ENCODE data around the gene SUGP2.

SUGP2 gene

DNA sequence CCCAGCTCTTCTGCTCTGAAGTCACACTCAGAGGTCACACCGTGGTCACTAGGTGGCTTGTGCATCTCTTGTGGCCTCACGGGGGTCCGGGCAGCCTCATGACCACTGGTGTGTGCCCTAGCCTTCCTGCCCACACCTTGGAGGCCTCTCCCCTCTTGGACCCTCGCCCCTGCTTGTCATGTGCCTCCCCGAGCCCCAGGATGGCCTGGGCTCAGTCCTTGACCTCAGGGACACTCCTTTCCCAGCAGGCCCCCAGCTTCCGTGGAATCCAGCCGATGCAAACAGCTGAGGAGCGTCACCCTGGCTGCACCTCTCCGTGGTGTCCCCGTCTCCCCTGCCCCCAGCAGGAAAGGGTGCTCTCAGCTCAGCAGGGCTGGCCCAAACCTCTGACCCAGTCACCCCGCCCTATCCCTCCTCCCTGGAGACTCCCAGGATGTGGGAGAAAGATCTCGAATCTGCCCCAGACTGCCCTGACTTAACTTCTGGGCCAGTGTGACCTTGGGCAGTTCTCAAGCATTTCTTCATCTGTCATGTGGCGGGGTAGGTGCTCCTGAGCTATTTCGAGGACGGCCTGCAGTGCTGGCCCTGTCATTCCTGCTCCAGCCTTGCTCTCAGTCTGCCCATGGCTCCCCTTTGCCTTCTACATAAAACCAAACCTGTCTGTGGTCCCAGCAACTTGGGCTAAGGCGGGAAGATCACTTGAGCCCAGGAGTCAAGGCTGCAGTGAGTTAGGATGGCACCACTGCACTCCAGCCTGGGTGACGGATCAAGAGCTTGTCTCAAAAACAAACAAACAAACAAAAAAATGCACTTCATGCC, 25.9 kb upstream of the SUGP2 start:
- TF ChIP-seq EGR1 (IDR thresholded peaks at IDR 0.05) (no peak), TEAD4 (IDR thresholded peaks at IDR 0.05) (no peak), YY1 (IDR thresholded peaks at IDR 0.05; ENCODE audit: low read depth) (no peak), TCF12 (IDR thresholded peaks at IDR 0.05; ENCODE audit: low read depth) (no peak), CREB1 (IDR thresholded peaks at IDR 0.05; ENCODE audit: low read depth) (no peak), NFIC (IDR thresholded peaks at IDR 0.05) (no peak), ZBTB7A (IDR thresholded peaks at IDR 0.05; ENCODE audit: low read depth) (no peak), TAF1 (IDR thresholded peaks at IDR 0.05; ENCODE audit: low read depth) (no peak), RAD21 (IDR thresholded peaks at IDR 0.05; ENCODE audit: low read depth) (no peak), FOXM1 (IDR thresholded peaks at IDR 0.05; ENCODE audit: borderline replicate concordance, low read depth) (no peak), EP300 (IDR thresholded peaks at IDR 0.05; ENCODE audit: borderline replicate concordance) (no peak)
- TF ChIP-seq, protein P1, sequence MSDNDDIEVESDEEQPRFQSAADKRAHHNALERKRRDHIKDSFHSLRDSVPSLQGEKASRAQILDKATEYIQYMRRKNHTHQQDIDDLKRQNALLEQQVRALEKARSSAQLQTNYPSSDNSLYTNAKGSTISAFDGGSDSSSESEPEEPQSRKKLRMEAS (IDR thresholded peaks at IDR 0.05), result no peak
- TF ChIP-seq, protein P2, sequence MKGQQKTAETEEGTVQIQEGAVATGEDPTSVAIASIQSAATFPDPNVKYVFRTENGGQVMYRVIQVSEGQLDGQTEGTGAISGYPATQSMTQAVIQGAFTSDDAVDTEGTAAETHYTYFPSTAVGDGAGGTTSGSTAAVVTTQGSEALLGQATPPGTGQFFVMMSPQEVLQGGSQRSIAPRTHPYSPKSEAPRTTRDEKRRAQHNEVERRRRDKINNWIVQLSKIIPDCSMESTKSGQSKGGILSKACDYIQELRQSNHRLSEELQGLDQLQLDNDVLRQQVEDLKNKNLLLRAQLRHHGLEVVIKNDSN (IDR thresholded peaks at IDR 0.05), result no peak
- TF ChIP-seq, protein P3, sequence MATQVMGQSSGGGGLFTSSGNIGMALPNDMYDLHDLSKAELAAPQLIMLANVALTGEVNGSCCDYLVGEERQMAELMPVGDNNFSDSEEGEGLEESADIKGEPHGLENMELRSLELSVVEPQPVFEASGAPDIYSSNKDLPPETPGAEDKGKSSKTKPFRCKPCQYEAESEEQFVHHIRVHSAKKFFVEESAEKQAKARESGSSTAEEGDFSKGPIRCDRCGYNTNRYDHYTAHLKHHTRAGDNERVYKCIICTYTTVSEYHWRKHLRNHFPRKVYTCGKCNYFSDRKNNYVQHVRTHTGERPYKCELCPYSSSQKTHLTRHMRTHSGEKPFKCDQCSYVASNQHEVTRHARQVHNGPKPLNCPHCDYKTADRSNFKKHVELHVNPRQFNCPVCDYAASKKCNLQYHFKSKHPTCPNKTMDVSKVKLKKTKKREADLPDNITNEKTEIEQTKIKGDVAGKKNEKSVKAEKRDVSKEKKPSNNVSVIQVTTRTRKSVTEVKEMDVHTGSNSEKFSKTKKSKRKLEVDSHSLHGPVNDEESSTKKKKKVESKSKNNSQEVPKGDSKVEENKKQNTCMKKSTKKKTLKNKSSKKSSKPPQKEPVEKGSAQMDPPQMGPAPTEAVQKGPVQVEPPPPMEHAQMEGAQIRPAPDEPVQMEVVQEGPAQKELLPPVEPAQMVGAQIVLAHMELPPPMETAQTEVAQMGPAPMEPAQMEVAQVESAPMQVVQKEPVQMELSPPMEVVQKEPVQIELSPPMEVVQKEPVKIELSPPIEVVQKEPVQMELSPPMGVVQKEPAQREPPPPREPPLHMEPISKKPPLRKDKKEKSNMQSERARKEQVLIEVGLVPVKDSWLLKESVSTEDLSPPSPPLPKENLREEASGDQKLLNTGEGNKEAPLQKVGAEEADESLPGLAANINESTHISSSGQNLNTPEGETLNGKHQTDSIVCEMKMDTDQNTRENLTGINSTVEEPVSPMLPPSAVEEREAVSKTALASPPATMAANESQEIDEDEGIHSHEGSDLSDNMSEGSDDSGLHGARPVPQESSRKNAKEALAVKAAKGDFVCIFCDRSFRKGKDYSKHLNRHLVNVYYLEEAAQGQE (IDR thresholded peaks at IDR 0.05; ENCODE audit: low read depth), result no peak

DNA sequence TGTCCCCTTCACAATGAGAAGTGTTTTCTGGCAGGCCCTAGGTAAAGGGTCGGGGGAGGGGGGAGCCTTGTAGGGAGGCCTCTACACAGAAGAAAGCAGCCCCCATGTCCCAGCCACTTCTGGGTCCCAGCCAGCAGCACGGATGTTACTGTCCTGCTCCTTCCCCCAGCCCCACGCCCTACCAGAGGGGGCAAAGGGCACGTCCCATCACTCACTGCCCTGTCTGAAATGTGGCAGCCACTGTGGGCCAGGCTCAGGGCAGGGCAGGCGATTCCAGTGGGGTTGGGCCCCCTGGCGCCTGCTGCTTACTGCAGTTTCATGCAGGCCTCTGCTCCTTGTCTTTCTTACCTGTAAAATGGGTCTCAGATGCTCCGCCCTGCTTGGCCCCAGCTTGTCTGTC, 24.4 kb upstream of the SUGP2 start:
- TF ChIP-seq CEBPB (IDR thresholded peaks at IDR 0.05), result no peak

DNA sequence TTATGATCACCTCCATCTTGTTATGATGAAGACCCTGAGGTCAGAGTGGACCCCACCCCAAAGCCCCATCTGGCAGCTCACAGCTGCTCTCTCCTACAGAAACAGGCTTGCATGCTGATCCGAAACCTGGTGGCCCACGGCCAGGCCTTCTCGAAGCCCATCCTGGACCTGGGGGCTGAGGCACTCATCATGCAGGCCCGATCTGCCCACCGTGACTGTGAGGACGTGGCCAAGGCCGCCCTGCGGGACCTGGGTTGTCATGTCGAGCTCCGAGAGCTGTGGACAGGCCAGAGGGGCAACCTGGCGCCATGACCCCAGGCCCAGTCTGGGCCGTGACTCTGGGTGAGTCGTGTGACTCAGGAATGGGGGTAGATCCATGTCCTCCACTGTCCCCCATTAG, 24.0 kb upstream of the SUGP2 start:
- TF ChIP-seq RAD21 (IDR thresholded peaks at IDR 0.05; ENCODE audit: low read depth) (no peak), TEAD4 (IDR thresholded peaks at IDR 0.05) (no peak), TAF1 (IDR thresholded peaks at IDR 0.05; ENCODE audit: low read depth) (no peak), EGR1 (IDR thresholded peaks at IDR 0.05) (no peak), TCF12 (IDR thresholded peaks at IDR 0.05; ENCODE audit: low read depth) (no peak), CEBPB (IDR thresholded peaks at IDR 0.05) (no peak), ZBTB7A (IDR thresholded peaks at IDR 0.05; ENCODE audit: low read depth) (no peak), NFIC (IDR thresholded peaks at IDR 0.05) (no peak), YY1 (IDR thresholded peaks at IDR 0.05; ENCODE audit: low read depth) (no peak), EP300 (IDR thresholded peaks at IDR 0.05; ENCODE audit: borderline replicate concordance) (no peak)
- TF ChIP-seq, protein P3 (IDR thresholded peaks at IDR 0.05; ENCODE audit: low read depth), result no peak
- TF ChIP-seq, protein P1 (IDR thresholded peaks at IDR 0.05), result no peak

DNA sequence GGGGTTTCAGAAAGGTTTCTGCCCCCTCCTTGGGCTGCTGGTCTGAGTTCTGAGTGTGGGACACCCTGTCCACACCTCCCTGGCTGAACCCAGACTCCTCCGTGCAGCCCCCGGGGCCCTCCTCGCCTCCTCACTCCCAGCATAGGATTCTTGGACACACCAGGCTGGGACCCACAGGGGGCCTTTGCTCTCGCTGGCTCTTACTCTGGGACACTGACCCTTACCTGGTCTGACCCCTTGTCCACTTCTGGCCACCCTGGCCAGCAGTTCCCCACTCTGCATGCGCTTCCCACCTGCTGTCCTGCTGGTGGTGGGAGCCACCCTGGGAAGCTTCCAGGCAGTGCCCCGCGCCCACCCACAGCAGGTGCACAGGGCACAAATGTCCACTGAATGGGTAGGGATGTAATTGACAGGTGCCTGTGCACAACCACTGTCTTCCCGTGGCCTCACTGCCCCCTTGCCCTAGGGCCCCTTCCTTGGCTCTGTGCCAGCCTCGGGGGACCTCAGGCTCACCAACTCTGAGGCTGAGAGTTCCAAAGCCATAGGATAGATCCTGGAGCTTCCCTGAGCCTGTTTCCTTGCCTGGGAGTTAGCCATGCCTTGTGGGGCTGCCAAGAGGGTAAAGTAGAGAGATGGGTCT, 23.4 kb upstream of the SUGP2 start:
- TF ChIP-seq RAD21 (IDR thresholded peaks at IDR 0.05; ENCODE audit: low read depth) (no peak), CEBPB (IDR thresholded peaks at IDR 0.05) (no peak), ZBTB7A (IDR thresholded peaks at IDR 0.05; ENCODE audit: low read depth) (no peak), EP300 (IDR thresholded peaks at IDR 0.05; ENCODE audit: borderline replicate concordance) (no peak), FOXM1 (IDR thresholded peaks at IDR 0.05; ENCODE audit: borderline replicate concordance, low read depth) (no peak), YY1 (IDR thresholded peaks at IDR 0.05; ENCODE audit: low read depth) (no peak), TEAD4 (IDR thresholded peaks at IDR 0.05) (no peak), CREB1 (IDR thresholded peaks at IDR 0.05; ENCODE audit: low read depth) (no peak), NFIC (IDR thresholded peaks at IDR 0.05) (no peak), EGR1 (IDR thresholded peaks at IDR 0.05) (no peak)
- TF ChIP-seq, protein P1 (IDR thresholded peaks at IDR 0.05), result no peak
- TF ChIP-seq, protein P2 (IDR thresholded peaks at IDR 0.05), result no peak
- TF ChIP-seq, protein P3 (IDR thresholded peaks at IDR 0.05; ENCODE audit: low read depth), result no peak

Measured in Ishikawa (cell line).